ENCODE measurements around the gene F8. TPM values are rescaled to one million over a fixed set of nuclear protein-coding genes. Genes with fewer than 3 reads are reported as not detected.

F8 gene
- total and polyA plus RNA-seq, 10 of the 15 experiments (the other 5 are each of a cell fraction or from before 2014, with no cell fraction given): 3.0 to 8.1 (median 5.1) TPM

- TF ChIP-seq PRDM15 (CRISPR knock-in tag; IDR thresholded peaks at IDR 0.05): no peak
Observed at GRCh38 chrX:155055494-155055893, 33.0 kb upstream of the F8 start (continued).

GRCh38 chrX:155054255-155054654, 31.7 kb upstream of the F8 start:
- Histone ChIP-seq H3K4me2 (ENCODE audit: control insufficient read depth, insufficient read depth) (no peak overlapping the region), H3K36me3 (ENCODE audit: control insufficient read depth in 2 of 2, insufficient read depth in 2 of 2, low read length in 1 of 2) (no peaks in the 10 kb centered on the region; a peak in 2 of 4 replicates), H3K4me3 (no peak overlapping the region), H3K79me2 (ENCODE audit: control insufficient read depth, insufficient read depth, low read length) (no peaks in the 10 kb centered on the region), H2AFZ (ENCODE audit: control insufficient read depth, low read depth, low read length) (no peak overlapping the region), H4K20me1 (ENCODE audit: control insufficient read depth, insufficient read depth) (no peaks in the 10 kb centered on the region), H3K27me3 (replicated peaks in 1 of 2; ENCODE audit: control insufficient read depth in 2 of 2, insufficient read depth in 2 of 2, low read length in 1 of 2) (no peaks in the 10 kb centered on the region), H3K9ac (ENCODE audit: control insufficient read depth, insufficient read depth, low read length) (no peak overlapping the region), H3K27ac (ENCODE audit: control insufficient read depth, insufficient read depth) (no peak overlapping the region), H3K4me1 (ENCODE audit: control insufficient read depth, insufficient read depth, low read length) (no peaks in the 10 kb centered on the region; the same call in 1 of the 2 replicates), H3K9me3 (replicated peaks; ENCODE audit: control insufficient read depth, insufficient read depth, low read length) (no peaks in the 10 kb centered on the region)
- SMC1A ChIA-PET (ENCODE audit: uncharacterized antibody, unreplicated experiment): interaction anchor here (0.8 to 5.2 kb wide), 2 partner anchors 69 to 74 kb away, joined by 3 to 145 read pairs; no protein-coding TSS in a partner anchor
- intact Hi-C loops (cut with micrococcal nuclease; ENCODE audit: unreplicated experiment): no loop called here
- POLR2A ChIA-PET: no interaction called here
- TF ChIP-seq NRF1 (conservative IDR thresholded peaks at IDR 0.05; ENCODE audit: low read depth, low read length): no peak
- WGBS (ENCODE audit: insufficient coverage, insufficient replicate concordance, low lambda C conversion rate, missing lambda C conversion rate): 47% methylated on average over 4 of the region's 4 CpGs
- in situ Hi-C loops (cut with MboI): no loop called here
- BruUV-seq (replicated peaks): no TSS peak
- ATAC-seq (no peak), FAIRE-seq (no peak), DNase-seq (ENCODE audit: low read depth, low spot score) (no peak)
- RAD21 ChIA-PET (ENCODE audit: unreplicated experiment): no interaction called here
- CTCF ChIA-PET: interaction anchor here (6.4 kb wide), 1 partner anchor 70 kb away, joined by 181 read pairs; no protein-coding TSS in a partner anchor
